Natural killer cell (primary cell): Measurements from ENCODE around the gene E2F4. TPM values are rescaled to one million over a fixed set of nuclear protein-coding genes. Genes with fewer than 3 reads are reported as not detected.

Experiments
- ATAC-seq, 3 donors: fragments of 150-1000 bp in 2 of 3; fragments of 200-7000 bp in 1 of 3; cut with Tn5 transposase; 1 replicate in 1 of 3; 2 replicates in 2 of 3; pipeline ENCODE4 v1.10.0; 2021; ENCODE audit warnings: mild to moderate bottlenecking in 2 of 3, moderate library complexity in 2 of 3
- DNase-seq, 2 donors: peaks; one replicate each; pipeline versions ENCODE4 v3.0.0 to v3.0.0-alpha.2; 2013 to 2021; ENCODE audit warnings: mixed read lengths in 1 of 2
- H3K27ac ChIP-seq: one replicate; pipeline ENCODE4 v1.5.1; 2013; ENCODE audit warnings: mild to moderate bottlenecking, low read length
- H3K27me3 ChIP-seq: one replicate; pipeline ENCODE4 v1.6.1; 2013; ENCODE audit warnings: low read length; ENCODE audit not compliant: control insufficient read depth, insufficient read depth
- H3K36me3 ChIP-seq: one replicate; pipeline ENCODE4 v1.6.1; 2013; ENCODE audit warnings: low read length; ENCODE audit not compliant: control insufficient read depth, insufficient read depth
- H3K4me1 ChIP-seq: one replicate; pipeline ENCODE4 v1.6.1; 2013; ENCODE audit warnings: low read length; ENCODE audit not compliant: control insufficient read depth, insufficient read depth
- H3K4me3 ChIP-seq: one replicate; pipeline ENCODE4 v1.5.1; 2013; ENCODE audit warnings: low read length
- H3K9me3 ChIP-seq: one replicate; pipeline ENCODE4 v1.6.1; 2013; ENCODE audit warnings: low read length; ENCODE audit not compliant: control insufficient read depth, insufficient read depth
- H3K27ac Mint-ChIP-seq, 2 donors: one replicate each; pipeline ENCODE4 v1.8.0; 2022; ENCODE audit warnings: mild to moderate bottlenecking in 2 of 2, mixed read lengths in 2 of 2, moderate library complexity in 1 of 2
- H3K27me3 Mint-ChIP-seq, 2 donors: one replicate each; pipeline ENCODE4 v1.8.0; 2022; ENCODE audit warnings: low read depth in 2 of 2, mixed read lengths in 2 of 2
- H3K36me3 Mint-ChIP-seq: one replicate; pipeline ENCODE4 v1.8.0; 2022; ENCODE audit warnings: mixed read lengths
- H3K4me1 Mint-ChIP-seq, 2 donors: one replicate each; pipeline ENCODE4 v1.8.0; 2022; ENCODE audit warnings: mixed read lengths in 2 of 2
- H3K4me3 Mint-ChIP-seq: one replicate; pipeline ENCODE4 v1.8.0; 2022; ENCODE audit warnings: mild to moderate bottlenecking, moderate library complexity, mixed read lengths
- H3K9me3 Mint-ChIP-seq, 2 donors: one replicate each; pipeline ENCODE4 v1.8.0; 2022; ENCODE audit warnings: mixed read lengths in 2 of 2
- CTCF ChIP-seq: fragments of 200-600 bp; IDR thresholded peaks from one replicate; pipeline ENCODE4 v1.8.0; 2022; ENCODE audit warnings: antibody characterized with exemption
- WGBS: methylation state at CpG from one replicate; pipeline ENCODE4 v1.1.7; 2013; ENCODE audit warnings: missing lambda C conversion rate; ENCODE audit not compliant: insufficient coverage; 5-methylcytosine and 5-hydroxymethylcytosine counted together
- intact Hi-C: fragments of 100-400 bp; cut with micrococcal nuclease; formaldehyde crosslinking; loops from one replicate; pipeline ENCODE4 v1.14.2; 2022
- total RNA-seq, 4 donors: library from RNA; stranded (reverse); fragments of 120-200 nt in 1 of 4; gene quantifications; one replicate each; pipeline versions ENCODE4 v1.2.3 to v1.2.4, GENCODE V29; 2013 to 2022

The E2F4 gene
- total RNA-seq, 3 donors from 2014 or later (not counting 1 experiment from before 2014, with no cell fraction given), result 57.6 to 91.7 (median 74.5) TPM

GRCh38 chr16:67150047-67150832, 41.7 kb upstream of the E2F4 start:
- WGBS, result 12% methylated on average over 94 of the region's 94 CpGs
- Mint-ChIP-seq H3K36me3 (no peaks in the 10 kb centered on the region), H3K27me3 (peaks cover 7 to 21% of the 10 kb centered on the region in 2 donors), H3K9me3 (no peaks in the 10 kb centered on the region), H3K27ac (no peak overlapping the region), H3K4me1 (peaks cover 0 to 16% of the 10 kb centered on the region in 2 donors), H3K4me3 (no peak overlapping the region)
- Histone ChIP-seq H3K27ac (no peak overlapping the region), H3K9me3 (no peaks in the 10 kb centered on the region), H3K36me3 (peaks cover 18% of the 10 kb centered on the region), H3K4me3 (peak overlapping the region; percentile 13), H3K27me3 (peaks cover 7% of the 10 kb centered on the region), H3K4me1 (peaks cover 14% of the 10 kb centered on the region)
- no peak for TF ChIP-seq CTCF
- ATAC-seq (peak in 2 of 3 donors; percentile 46 to 49), DNase-seq (peak in 1 of 2 donors; percentile 64)
- intact Hi-C loops, result no loop called here

GRCh38 chr16:67150833-67151396, 41.0 kb upstream of the E2F4 start, which contains the start of gene B3GNT9:
Gene B3GNT9 (minus strand): TSS chr16:67150998. CDS start chr16:67150485, 513 bp downstream.
- Mint-ChIP-seq H3K27ac (no peak within 1 kb of the TSS), H3K36me3 (no peaks in the 10 kb centered on the region), H3K9me3 (no peaks in the 10 kb centered on the region), H3K27me3 (peaks cover 7 to 21% of the 10 kb centered on the region in 2 donors), H3K4me3 (peak within 1 kb of the TSS; percentile 74), H3K4me1 (peaks cover 0 to 21% of the 10 kb centered on the region in 2 donors)
- no peak within 1 kb of the TSS for H3K27ac ChIP-seq
- no peaks in the 10 kb centered on the region for H3K9me3 ChIP-seq
- WGBS, result 3% methylated on average over 34 of the region's 34 CpGs
- ATAC-seq (no peak), DNase-seq (peak in 1 of 2 donors; percentile 56)
- peaks cover 7% of the 10 kb centered on the region for H3K27me3 ChIP-seq
- H3K36me3 ChIP-seq, result peaks cover 11% of the 10 kb centered on the region
- TF ChIP-seq CTCF, result no peak
- peaks cover 20% of the 10 kb centered on the region for H3K4me1 ChIP-seq
- peak within 1 kb of the TSS; percentile 13 for H3K4me3 ChIP-seq
- intact Hi-C loops, result no loop called here

- H3K27ac Mint-ChIP-seq, result no peak overlapping the region
- Histone ChIP-seq H3K9me3 (no peaks in the 10 kb centered on the region), H3K4me3 (no peak overlapping the region), H3K27ac (no peak overlapping the region), H3K4me1 (peaks cover 26% of the 10 kb centered on the region), H3K36me3 (peaks cover 6% of the 10 kb centered on the region), H3K27me3 (peaks cover 7% of the 10 kb centered on the region)
- 71% methylated on average over 8 of the region's 8 CpGs for WGBS
- no peaks in the 10 kb centered on the region for H3K36me3 Mint-ChIP-seq
- TF ChIP-seq CTCF, result no peak
- H3K4me3 Mint-ChIP-seq, result peak overlapping the region; percentile 74
- ATAC-seq (no peak), DNase-seq (no peak)
- H3K4me1 Mint-ChIP-seq, result peaks cover 0 to 28% of the 10 kb centered on the region in 2 donors
- intact Hi-C loops, result no loop called here
- H3K9me3 Mint-ChIP-seq, result no peaks in the 10 kb centered on the region
- peaks cover 7 to 21% of the 10 kb centered on the region in 2 donors for H3K27me3 Mint-ChIP-seq
Observed at GRCh38 chr16:67151431-67152097, 40.4 kb upstream of the E2F4 start.
